Left lobe of liver (tissue), 2 donors: ENCODE results near the gene AFF1. TPM values are rescaled to one million over a fixed set of nuclear protein-coding genes. Genes with fewer than 3 reads are reported as not detected.

Source experiments
- ATAC-seq: fragments of 200-7000 bp; cut with Tn5 transposase; one replicate; pipeline ENCODE4 v1.9.1; 2020; ENCODE audit warnings: mild to moderate bottlenecking, moderate library complexity
- DNase-seq: peaks from one replicate; pipeline ENCODE4 v3.0.0-alpha.2; 2020; ENCODE audit warnings: low spot score
- total RNA-seq: library from RNA; stranded (reverse); gene quantifications from one replicate; pipeline ENCODE4 v1.2.1, GENCODE V29; 2021
- donor health status: DM: no; HTN: no; CAD: no; lungs with moderate emphysema.
- donor health status: DM: no; HTN: yes; CAD: no.

Gene AFF1
- total RNA-seq, 1 donor from 2014 or later: 37.2 TPM

DNA sequence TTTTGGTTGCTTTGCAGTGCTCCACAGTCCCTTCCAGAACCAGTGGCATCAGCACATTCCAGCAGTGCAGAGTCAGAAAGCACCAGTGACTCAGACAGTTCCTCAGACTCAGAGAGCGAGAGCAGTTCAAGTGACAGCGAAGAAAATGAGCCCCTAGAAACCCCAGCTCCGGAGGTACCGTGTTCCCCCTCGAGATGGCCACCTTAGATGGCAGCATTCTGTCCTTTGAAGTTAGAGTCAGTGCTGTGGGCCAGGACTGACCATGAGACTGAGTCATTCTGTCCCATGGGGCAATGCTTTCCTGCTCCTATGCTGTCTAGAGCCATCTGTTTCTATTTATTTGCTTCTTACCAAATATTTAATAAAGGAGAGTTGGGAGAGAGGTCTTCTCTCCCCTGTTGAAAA is 173.3 kb downstream of the AFF1 start:
- DNase-seq: no peak

DNA sequence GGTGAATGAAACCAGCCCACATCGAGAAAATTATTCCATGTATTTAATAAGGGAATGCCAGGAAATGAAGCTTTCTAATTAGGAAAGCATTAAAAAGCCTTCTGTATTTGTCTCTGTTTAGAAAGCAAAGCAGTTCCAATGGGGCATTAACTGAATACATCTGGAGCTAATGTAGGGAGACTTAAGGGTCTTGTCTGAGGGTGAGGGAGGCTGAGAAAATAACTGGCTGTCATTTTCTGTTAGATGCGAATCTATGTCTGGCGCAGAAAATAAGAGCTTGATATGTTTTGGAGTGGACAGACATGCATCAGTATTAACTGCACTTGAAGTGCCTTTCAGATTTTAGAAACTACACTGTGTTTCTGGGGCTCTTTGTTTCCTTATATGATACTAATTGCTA is 174.3 kb downstream of the AFF1 start:
- DNase-seq: no peak
- ATAC-seq: no peak

More for the DNA sequence above, 173.3 kb downstream of the AFF1 start:
- ATAC-seq: peak; percentile 31

DNA sequence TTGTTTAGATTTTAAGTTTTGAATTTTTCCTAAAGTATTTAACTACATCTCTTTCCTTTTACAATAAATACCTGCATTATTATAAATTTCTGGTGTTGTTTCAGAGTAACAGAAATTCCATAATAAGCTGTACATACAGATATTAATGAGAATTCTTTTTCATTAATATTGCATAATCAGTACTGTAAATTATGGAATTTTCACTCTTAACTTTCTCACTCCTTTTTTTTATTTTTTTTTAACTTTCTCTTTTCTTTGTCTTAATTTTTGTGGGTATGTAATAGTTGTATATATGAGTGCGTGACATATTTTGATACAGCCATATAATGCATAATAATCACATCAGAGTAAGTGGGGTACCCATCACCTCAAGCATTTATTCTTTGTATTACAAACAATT is 175.1 kb downstream of the AFF1 start:
- ATAC-seq (no peak), DNase-seq (no peak)

DNA sequence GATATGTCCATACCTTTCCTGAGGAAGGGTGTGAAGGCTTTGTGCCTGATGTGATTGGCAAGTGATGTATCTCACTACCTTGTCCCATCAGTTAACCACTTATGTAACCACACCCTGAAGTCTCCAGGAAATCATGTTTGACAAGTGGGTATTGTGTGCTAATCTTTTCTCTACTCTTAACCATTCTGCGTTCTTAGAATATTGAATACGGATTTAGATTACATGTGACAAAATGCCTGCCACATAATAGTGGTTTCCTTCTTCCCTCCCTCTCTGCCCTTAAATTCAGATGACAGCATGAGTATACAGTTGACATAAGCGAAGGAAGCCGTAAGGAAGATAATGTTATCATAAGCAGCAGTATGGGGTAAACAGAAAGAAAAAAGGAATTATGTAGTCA is 177.3 kb downstream of the AFF1 start:
- DNase-seq (no peak), ATAC-seq (no peak)

DNA sequence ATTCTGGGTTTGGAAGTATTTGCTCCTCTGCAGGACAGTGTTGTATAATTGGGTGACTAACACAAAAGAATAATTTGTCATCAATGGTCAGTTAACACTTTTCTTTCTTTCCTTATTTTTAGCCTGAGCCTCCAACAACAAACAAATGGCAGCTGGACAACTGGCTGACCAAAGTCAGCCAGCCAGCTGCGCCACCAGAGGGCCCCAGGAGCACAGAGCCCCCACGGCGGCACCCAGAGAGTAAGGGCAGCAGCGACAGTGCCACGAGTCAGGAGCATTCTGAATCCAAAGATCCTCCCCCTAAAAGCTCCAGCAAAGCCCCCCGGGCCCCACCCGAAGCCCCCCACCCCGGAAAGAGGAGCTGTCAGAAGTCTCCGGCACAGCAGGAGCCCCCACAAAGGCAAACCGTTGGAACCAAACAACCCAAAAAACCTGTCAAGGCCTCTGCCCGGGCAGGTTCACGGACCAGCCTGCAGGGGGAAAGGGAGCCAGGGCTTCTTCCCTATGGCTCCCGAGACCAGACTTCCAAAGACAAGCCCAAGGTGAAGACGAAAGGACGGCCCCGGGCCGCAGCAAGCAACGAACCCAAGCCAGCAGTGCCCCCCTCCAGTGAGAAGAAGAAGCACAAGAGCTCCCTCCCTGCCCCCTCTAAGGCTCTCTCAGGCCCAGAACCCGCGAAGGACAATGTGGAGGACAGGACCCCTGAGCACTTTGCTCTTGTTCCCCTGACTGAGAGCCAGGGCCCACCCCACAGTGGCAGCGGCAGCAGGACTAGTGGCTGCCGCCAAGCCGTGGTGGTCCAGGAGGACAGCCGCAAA is 179.6 kb downstream of the AFF1 start:
- ATAC-seq: peak; percentile 7
- DNase-seq: no peak

DNA sequence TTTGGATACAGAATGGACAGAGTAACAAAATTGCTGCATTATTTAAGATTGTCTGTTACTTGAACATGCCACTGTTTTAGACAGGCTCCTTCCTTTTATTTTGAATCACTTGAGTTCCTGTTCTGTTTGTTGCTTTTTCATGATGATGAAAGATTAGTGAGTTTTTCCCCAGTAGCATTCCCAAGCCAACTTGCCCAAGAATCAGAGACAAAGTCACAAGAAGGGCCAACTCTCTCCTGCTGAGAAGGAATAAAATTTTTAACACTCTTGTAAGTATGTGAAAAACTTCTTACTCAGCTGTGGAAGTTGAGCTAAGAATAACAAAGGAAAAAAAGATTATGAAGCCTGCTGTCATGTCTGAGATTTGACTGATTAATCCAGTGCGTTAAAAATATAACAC is 181.4 kb downstream of the AFF1 start:
- DNase-seq: no peak
- no peak for ATAC-seq

DNA sequence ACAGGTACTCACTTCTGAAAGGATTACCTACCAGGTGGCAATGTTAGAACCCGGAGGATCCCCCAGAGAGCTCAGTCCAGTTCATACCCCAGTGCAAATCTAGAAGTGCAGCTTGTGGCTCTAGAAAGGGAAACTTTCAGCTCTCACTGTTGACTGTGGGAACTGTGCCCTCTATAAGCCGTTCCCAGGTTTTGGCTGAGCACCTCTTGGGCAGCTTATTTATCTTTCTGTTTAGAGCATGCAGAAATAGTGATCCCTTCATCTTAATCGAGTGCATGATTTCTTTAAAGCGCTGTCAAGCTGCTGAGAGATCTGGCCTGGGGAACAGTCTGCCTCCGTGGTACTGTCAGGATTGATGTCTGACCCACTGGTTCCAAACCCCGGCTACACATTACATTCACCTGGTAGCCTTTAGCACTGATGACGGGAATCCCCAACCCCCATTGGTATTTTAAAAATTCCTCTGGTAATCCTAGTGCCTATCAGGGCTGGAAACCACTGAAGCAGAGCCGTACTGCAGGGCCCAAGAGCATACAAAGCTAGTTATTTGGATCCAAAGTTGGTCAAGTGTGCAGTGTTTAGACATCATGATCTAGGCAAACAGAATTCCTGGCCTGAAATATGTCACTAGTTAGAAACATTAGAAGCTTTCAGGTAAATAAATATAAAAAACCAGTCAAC is 182.4 kb downstream of the AFF1 start:
- DNase-seq: no peak
- peak; percentile 36 for ATAC-seq

DNA sequence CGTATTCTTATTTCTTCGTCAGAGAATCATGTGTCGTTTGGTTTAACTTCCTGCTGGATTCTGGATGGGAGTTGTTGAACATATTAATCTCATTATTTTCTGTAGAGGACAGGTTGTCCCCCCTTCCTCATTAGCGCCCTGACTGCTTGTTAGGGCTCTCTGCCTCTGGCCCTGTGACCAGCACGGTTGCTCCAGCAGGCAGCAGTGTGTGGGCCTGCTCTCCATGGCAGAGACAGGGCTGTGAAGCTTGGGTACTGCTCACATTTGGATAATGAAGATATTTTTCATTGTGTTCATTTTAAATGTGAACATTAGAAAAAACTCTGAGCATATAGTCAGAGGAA is 182.9 kb downstream of the AFF1 start:
- ATAC-seq: no peak
- DNase-seq: no peak

DNA sequence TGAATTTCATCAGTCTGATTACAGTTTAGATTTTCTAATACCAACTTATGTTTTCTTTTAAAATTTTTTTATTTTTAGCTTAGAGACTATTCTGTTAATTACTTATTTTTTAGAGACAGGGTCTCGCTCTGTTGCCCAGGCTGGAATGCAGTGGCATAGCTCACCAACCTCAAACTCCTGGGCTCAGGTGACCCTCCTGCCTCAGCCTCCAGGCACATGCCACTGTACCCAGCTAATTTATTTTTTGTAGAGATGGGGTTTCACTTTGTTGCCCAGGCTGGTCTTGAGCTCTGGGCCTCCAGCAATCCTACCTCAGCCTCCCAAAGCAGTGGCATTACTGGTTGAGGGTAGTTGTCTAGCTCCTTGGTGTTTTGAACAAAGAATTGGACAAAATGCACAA is 183.6 kb downstream of the AFF1 start:
- DNase-seq: no peak
- no peak for ATAC-seq

DNA sequence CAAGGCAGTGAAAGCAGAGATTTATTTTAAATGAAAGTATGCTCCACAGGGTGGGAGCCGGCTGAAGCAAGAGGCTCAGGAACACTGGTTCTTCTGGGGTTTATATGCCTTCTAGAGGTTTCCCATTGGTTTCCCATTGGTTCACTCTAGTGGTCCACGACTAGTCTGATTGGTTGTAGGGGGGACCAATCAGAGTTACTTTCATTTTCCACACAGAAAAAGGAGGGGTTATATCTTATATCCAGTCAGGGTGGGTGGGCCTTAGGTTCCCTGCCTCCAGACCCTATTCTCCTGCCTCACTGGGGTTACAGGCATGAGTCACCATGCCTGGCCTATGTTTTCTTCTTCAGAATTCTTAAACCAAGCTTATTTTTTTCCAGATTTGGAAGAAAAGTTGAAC is 184.0 kb downstream of the AFF1 start:
- DNase-seq (no peak), ATAC-seq (no peak)

DNA sequence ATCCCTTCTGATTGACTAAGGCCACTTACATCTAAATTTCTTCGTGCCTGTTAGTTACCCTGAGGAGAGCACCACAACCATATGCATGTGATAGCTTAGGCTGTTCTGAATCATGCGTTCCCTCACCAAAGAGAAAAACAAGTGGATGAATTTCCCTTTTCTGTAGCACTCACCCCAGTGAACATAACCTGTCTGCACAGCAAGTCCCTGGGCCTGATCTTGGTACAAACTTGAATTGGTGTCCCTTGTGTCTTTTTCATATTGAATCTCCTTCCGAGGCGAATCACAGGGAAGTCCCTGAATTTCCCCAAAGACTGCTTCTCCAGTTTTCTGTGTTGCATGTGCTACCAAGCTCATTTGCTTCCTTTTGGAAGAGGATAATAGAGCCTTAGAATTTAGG is 185.2 kb downstream of the AFF1 start:
- ATAC-seq (no peak), DNase-seq (no peak)

DNA sequence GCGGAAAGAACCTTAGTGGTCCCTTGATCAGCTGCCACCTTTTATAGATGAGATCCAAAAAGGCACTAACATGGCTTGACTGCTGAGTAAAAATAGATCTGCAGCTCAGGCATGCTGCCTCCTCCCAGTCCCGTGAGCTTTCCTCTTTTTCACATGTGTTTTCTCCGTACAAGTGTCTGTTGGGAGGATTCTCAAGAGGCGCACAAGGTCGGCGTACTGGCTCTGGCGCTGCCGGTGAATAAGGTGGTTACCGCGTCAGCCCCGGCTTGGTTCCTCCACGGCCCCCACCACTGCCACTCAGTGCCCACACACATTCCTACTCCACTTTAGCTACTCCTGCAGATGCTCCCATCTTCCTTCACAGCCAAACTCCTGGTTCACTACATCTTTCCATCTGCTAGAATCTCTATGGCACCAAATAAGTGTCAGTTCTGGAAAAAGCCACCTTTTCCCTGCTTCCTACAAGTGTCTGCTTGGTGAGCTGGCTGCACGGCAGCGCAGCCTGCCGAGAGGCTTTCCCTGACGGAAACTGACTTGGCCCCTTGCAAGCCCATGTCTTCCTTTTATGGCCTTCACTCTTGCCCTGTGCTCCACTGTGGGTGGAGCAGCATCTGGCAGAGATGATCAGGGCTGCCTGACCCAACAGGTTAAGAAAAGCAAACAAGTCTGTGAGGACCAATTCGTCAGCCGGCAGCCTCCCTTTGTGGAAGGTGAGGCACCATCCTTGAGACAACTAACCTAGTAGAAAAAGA is 185.8 kb downstream of the AFF1 start:
- DNase-seq (peak; percentile 76), ATAC-seq (peak; percentile 77)

DNA sequence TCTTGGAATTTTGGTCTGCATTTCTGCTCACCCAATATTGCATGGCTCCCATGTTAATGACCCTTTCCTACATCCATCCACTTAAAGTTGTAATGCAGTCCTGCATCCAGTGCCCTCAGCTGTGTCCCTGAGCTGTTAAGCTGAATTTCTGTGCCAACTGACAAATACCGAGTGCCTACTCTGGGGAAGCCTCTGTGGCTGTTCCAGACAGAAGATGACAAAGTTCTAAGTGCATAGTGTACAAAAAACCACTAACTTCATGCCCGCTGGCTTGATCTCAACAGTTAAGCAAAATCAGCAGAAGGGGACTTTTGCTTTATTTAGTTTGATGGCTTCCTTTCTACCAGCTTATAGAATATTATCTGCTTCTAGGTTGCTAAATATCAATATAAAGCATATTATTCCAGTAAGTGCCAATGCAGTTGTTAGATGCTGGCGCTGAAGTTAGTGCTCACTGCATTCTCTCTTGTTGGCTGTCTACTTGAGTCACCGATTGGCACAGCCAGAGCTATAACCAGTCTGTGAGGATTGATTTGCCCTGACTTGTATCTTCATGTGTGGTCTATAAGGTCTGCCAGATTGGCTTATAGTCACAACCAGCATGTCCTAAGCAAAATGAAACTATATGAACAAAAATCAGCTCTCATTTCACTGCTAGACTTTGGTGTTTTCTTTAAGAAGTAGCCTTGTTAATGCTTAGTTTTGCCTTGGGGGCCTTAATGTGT is 186.7 kb downstream of the AFF1 start:
- ATAC-seq: peak; percentile 84
- DNase-seq: peak; percentile 67

DNA sequence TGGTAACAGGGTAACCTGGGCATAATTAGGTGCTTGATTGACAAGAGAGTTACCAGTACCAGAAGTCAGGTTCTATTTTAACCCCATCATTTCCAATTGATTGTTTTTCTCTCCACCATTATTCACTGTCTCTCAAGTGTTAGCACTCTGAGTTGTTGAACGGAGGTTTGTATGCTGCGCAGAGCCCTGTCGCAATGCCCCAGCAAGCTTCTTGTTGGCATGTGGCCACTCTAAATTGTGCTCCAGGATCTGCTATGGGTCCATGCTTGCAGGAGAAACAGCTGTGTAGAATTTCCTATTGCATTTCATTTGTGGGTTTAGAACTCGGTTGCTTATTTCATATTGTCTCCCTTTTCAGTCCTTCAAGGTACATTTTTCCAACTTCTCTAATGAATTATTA is 187.4 kb downstream of the AFF1 start:
- no peak for DNase-seq
- ATAC-seq: no peak

DNA sequence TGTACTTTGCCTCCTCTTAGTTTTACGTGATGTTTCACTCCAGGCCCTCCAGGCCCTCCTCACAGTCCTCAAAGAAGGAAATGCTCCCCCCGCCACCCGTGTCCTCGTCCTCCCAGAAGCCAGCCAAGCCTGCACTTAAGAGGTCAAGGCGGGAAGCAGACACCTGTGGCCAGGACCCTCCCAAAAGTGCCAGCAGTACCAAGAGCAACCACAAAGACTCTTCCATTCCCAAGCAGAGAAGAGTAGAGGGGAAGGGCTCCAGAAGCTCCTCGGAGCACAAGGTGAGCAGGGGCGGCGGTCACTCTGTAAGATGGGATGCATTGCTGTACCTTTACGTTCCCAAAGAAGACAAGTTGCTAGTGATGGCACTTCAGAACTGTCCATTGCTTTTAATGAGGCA is 191.2 kb downstream of the AFF1 start:
- ATAC-seq (no peak), DNase-seq (no peak)

DNA sequence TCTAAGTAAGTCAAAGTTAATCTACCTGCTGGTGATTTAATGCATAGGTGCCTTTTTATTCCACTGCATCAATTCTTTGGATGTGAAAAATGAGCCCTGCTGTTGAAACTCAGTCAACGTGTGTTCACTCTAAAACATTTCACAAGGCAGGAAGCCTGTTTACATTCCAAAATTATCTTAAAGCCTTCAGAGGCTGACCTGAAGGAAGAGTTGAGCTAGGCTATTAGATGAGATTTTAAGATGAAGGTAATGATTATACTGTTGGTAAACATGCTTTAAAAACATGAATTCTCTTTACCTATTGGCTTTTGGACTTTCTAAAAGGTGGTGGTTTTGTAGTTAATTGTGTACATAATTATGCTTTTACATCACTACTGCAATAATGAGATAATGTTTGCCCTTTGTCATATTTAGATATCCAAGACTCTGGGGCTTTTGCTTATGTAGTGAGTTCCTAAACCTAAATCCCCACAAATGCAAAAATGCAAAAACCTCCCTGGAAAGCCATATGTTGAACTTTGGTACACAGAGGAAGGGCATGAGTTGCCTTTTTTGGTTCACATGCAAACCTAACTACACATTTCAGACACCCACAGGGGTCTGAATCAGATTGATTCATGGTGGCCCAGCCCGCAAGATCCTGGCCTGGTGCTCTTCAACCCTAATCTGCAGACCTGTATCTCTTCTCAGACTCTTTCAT is 193.3 kb downstream of the AFF1 start:
- DNase-seq: no peak
- no peak for ATAC-seq

DNA sequence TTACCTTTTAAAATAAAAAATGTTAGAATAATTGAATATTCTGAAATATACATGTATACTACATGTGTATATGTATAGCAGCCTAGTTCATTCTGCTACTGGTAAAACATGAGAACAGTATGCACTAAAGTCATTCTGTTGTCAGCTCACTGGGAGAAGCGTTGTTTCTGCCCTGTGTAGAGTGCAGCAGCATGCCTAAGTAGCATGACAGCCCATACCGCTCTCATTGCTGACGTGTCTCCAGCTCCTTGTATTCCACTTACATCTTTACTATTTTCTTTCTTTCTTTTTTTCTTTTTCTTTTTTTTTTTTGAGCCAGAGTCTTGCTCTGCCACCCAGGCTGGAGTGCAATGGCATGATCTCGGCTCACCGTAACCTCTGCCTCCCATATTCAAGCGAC is 194.9 kb downstream of the AFF1 start:
- ATAC-seq (no peak), DNase-seq (no peak)

DNA sequence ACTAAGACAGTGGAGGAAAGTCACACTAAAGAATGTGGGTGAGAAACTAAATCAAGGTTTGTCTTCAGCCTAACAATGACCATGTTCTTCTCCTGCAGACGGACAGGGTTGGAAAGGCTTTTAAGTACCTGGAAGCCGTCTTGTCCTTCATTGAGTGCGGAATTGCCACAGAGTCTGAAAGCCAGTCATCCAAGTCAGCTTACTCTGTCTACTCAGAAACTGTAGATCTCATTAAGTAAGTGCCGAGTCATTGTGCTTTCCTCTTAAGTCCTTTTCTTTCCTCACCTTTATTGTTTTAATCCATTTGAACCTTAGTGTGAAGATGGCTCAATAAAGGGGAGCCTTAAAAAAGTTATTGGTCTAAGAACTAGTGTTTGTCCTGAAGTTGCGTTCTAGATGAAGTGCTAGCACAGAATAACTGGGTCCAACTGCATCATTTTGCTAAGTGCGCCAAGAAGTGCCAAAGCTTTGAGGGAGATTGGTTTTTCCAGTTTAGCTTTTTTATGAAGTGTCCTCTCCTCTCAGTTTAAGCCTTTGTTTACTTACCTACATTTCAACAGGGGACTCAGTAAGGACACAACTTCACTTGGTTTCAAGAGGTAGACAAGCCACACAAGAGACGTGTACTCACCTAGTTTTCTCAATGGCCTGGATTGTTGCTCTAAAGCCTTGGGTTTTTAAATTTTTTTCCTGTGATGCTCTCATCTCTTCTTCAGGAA is 196.3 kb downstream of the AFF1 start:
- DNase-seq (no peak), ATAC-seq (no peak)

DNA sequence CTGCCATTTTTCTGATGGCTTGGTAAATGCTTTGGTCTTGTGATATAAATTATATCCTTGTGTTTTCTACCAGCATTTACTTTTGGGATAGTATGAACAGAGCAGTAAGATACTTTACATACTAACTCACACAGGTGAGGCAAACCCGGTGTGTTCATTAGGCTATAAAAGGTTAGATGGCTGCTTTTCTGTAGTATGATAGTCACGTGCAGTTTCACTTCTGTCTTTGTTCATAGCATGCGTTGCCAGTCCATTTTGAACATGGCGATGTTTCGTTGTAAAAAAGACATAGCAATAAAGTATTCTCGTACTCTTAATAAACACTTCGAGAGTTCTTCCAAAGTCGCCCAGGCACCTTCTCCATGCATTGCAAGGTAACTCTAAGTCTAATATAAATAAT is 197.2 kb downstream of the AFF1 start:
- DNase-seq (no peak), ATAC-seq (no peak)

DNA sequence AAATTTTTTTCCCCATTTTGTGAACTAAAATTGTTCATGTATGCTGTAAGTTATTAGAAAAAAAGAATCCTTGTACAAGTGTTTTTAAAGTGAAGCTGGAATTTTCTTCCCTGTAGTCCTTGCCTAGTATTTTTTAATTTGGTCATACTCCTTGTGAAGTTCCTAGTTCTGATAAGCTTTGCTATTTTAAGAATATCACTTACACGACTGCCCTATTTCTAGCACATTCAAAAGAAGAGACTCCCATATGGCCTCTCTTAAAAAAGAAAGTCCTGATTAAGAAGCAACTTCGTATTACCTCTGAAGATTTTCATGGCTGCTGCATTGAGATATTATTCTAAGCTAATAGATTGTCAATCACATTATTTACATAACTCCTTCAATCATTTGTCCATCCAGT is 198.4 kb downstream of the AFF1 start:
- DNase-seq: no peak

More for the DNA sequence above, 198.4 kb downstream of the AFF1 start:
- no peak for ATAC-seq
